ENCODE results near the gene ZP4.

DNA sequence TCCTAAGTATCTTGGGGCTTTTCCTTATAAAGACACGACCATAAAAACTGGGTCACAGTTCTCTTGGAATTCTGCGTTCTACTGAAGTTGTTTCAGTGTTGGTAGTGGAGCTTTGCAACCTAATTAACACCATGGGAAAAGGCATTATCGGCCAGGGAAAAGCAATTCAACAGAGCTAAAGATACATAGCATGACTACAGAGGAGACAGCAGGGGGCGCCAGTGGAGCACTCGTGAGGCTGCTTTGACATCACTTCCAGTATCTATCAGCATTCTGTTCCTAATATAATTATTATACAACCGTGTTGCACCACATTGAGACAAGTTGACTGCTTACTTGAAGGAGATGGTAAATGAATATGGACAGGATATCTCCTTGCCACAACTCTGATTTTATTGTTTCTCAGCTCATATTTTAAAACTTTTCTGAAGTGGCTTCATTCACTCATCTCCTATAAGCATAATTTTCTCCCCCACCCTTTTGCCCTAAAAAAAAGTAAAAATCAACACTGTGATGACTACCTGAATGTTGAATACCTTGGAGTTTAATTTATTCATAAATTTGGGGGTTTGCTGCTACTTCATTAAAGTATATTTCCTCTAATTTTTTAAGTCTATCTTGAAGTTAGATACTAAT, 39.4 kb downstream of the ZP4 start:
- TF ChIP-seq POLR2AphosphoS5 (IDR thresholded peaks at IDR 0.05) (no peak), POLR2A (IDR thresholded peaks at IDR 0.05) (no peak), EP300 (IDR thresholded peaks at IDR 0.05; ENCODE audit: low read depth) (no peak)
- TF ChIP-seq, protein P1, sequence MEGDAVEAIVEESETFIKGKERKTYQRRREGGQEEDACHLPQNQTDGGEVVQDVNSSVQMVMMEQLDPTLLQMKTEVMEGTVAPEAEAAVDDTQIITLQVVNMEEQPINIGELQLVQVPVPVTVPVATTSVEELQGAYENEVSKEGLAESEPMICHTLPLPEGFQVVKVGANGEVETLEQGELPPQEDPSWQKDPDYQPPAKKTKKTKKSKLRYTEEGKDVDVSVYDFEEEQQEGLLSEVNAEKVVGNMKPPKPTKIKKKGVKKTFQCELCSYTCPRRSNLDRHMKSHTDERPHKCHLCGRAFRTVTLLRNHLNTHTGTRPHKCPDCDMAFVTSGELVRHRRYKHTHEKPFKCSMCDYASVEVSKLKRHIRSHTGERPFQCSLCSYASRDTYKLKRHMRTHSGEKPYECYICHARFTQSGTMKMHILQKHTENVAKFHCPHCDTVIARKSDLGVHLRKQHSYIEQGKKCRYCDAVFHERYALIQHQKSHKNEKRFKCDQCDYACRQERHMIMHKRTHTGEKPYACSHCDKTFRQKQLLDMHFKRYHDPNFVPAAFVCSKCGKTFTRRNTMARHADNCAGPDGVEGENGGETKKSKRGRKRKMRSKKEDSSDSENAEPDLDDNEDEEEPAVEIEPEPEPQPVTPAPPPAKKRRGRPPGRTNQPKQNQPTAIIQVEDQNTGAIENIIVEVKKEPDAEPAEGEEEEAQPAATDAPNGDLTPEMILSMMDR (IDR thresholded peaks at IDR 0.05): peak in 4 of 5 experiments; percentile 20 to 42 (median 31)
